SK-N-SH (cell line): ENCODE results near the gene COL5A1.

ENCODE experiments used
- GABPA ChIP-seq: IDR thresholded peaks from 2 replicates; pipeline ENCODE4 v1.4.0; 2012; ENCODE audit warnings: low read depth, mild to moderate bottlenecking
- MEF2A ChIP-seq: IDR thresholded peaks from 2 replicates; pipeline ENCODE4 v1.4.0; 2012; ENCODE audit warnings: low read depth, borderline replicate concordance
- NRF1 ChIP-seq: IDR thresholded peaks from 2 replicates; pipeline ENCODE4 v1.6.1; 2012; ENCODE audit warnings: low read depth, mild to moderate bottlenecking, low read length
- RAD21 ChIP-seq: IDR thresholded peaks from 2 replicates; pipeline ENCODE4 v1.6.1; 2012; ENCODE audit warnings: mild to moderate bottlenecking, low read length
- TF ChIP-seq, protein P1 (sequence below): fragments of 200-600 bp; sonication (generic); IDR thresholded peaks from 2 replicates; pipeline ENCODE4 v1.6.1; 2017; ENCODE audit warnings: antibody characterized with exemption, mild to moderate bottlenecking, moderate library complexity

GRCh38 chr9:134773842-134774241 lies 132.2 kb downstream of the COL5A1 start:
- TF ChIP-seq, protein P1, sequence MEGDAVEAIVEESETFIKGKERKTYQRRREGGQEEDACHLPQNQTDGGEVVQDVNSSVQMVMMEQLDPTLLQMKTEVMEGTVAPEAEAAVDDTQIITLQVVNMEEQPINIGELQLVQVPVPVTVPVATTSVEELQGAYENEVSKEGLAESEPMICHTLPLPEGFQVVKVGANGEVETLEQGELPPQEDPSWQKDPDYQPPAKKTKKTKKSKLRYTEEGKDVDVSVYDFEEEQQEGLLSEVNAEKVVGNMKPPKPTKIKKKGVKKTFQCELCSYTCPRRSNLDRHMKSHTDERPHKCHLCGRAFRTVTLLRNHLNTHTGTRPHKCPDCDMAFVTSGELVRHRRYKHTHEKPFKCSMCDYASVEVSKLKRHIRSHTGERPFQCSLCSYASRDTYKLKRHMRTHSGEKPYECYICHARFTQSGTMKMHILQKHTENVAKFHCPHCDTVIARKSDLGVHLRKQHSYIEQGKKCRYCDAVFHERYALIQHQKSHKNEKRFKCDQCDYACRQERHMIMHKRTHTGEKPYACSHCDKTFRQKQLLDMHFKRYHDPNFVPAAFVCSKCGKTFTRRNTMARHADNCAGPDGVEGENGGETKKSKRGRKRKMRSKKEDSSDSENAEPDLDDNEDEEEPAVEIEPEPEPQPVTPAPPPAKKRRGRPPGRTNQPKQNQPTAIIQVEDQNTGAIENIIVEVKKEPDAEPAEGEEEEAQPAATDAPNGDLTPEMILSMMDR = no peak
- no peak for TF ChIP-seq GABPA
- no peak for TF ChIP-seq NRF1
- TF ChIP-seq MEF2A = no peak
- no peak for TF ChIP-seq RAD21
